ENCODE measurements around the gene RAB26. TPM values are rescaled to one million over a fixed set of nuclear protein-coding genes. Genes with fewer than 3 reads are reported as not detected.

Gene RAB26
- total and polyA plus RNA-seq, 2 of the 13 experiments (the other 11 are each of a cell fraction or from before 2014, with no cell fraction given), result 0.86 to 3.6 TPM

GRCh38 chr16:2163211-2163881 is 14.9 kb downstream of the RAB26 start (continued):
- TF ChIP-seq ZNF83 (CRISPR knock-in tag; IDR thresholded peaks at IDR 0.05; ENCODE audit: borderline replicate concordance), result no peak
- TF ChIP-seq IRX3 (CRISPR knock-in tag; IDR thresholded peaks at IDR 0.05; ENCODE audit: borderline replicate concordance, low read depth), result no peak
- TF ChIP-seq, protein P1, sequence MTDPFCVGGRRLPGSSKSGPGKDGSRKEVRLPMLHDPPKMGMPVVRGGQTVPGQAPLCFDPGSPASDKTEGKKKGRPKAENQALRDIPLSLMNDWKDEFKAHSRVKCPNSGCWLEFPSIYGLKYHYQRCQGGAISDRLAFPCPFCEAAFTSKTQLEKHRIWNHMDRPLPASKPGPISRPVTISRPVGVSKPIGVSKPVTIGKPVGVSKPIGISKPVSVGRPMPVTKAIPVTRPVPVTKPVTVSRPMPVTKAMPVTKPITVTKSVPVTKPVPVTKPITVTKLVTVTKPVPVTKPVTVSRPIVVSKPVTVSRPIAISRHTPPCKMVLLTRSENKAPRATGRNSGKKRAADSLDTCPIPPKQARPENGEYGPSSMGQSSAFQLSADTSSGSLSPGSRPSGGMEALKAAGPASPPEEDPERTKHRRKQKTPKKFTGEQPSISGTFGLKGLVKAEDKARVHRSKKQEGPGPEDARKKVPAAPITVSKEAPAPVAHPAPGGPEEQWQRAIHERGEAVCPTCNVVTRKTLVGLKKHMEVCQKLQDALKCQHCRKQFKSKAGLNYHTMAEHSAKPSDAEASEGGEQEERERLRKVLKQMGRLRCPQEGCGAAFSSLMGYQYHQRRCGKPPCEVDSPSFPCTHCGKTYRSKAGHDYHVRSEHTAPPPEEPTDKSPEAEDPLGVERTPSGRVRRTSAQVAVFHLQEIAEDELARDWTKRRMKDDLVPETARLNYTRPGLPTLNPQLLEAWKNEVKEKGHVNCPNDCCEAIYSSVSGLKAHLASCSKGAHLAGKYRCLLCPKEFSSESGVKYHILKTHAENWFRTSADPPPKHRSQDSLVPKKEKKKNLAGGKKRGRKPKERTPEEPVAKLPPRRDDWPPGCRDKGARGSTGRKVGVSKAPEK (CRISPR knock-in tag; IDR thresholded peaks at IDR 0.05; ENCODE audit: borderline replicate concordance), result no peak
- 0 out of 2 replicates have a peak, but pooled peaks have one; percentile 4 for TF ChIP-seq ZSCAN21 (CRISPR knock-in tag; IDR thresholded peaks at IDR 0.05; ENCODE audit: borderline replicate concordance)
- TF ChIP-seq ZNF652 (CRISPR knock-in tag; IDR thresholded peaks at IDR 0.05; ENCODE audit: borderline replicate concordance, low read depth), result no peak
- TF ChIP-seq NONO (IDR thresholded peaks at IDR 0.05), result no peak
- TF ChIP-seq NONO (CRISPR knock-in tag; conservative IDR thresholded peaks at IDR 0.05), result peak; percentile 32; the same call in 1 of the 2 replicates
- no peak for TF ChIP-seq FOXC1 (CRISPR knock-in tag; IDR thresholded peaks at IDR 0.05; ENCODE audit: borderline replicate concordance)
- no peak; the same call in 1 of the 2 replicates for TF ChIP-seq ZNF124 (CRISPR knock-in tag; IDR thresholded peaks at IDR 0.05)
- peak; percentile 41; the same call in 1 of the 2 replicates for TF ChIP-seq ATF3 (CRISPR knock-in tag; IDR thresholded peaks at IDR 0.05)
- no peak for TF ChIP-seq ZNF878 (CRISPR knock-in tag; IDR thresholded peaks at IDR 0.05)
- TF ChIP-seq ZNF224 (CRISPR knock-in tag; IDR thresholded peaks at IDR 0.05), result no peak
- no peak for TF ChIP-seq FOXJ3 (CRISPR knock-in tag; IDR thresholded peaks at IDR 0.05; ENCODE audit: borderline replicate concordance)
- TF ChIP-seq RAD21 (CRISPR knock-in tag; IDR thresholded peaks at IDR 0.05), result peak; percentile 36; the same call in 1 of the 2 replicates
- no peak for TF ChIP-seq ZSCAN30 (CRISPR knock-in tag; IDR thresholded peaks at IDR 0.05)
- TF ChIP-seq HOXD1 (CRISPR knock-in tag; IDR thresholded peaks at IDR 0.05), result no peak
- no peak for TF ChIP-seq ZNF468 (CRISPR knock-in tag; IDR thresholded peaks at IDR 0.05)
- peak; percentile 24 for TF ChIP-seq ASH2L (IDR thresholded peaks at IDR 0.05; ENCODE audit: insufficient read length, low read depth, low read length)
- TF ChIP-seq, protein P2, sequence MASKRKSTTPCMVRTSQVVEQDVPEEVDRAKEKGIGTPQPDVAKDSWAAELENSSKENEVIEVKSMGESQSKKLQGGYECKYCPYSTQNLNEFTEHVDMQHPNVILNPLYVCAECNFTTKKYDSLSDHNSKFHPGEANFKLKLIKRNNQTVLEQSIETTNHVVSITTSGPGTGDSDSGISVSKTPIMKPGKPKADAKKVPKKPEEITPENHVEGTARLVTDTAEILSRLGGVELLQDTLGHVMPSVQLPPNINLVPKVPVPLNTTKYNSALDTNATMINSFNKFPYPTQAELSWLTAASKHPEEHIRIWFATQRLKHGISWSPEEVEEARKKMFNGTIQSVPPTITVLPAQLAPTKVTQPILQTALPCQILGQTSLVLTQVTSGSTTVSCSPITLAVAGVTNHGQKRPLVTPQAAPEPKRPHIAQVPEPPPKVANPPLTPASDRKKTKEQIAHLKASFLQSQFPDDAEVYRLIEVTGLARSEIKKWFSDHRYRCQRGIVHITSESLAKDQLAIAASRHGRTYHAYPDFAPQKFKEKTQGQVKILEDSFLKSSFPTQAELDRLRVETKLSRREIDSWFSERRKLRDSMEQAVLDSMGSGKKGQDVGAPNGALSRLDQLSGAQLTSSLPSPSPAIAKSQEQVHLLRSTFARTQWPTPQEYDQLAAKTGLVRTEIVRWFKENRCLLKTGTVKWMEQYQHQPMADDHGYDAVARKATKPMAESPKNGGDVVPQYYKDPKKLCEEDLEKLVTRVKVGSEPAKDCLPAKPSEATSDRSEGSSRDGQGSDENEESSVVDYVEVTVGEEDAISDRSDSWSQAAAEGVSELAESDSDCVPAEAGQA (IDR thresholded peaks at IDR 0.05; ENCODE audit: low read depth), result peak; percentile 54; the same call in 1 of the 2 replicates
- TF ChIP-seq, protein P2 (CRISPR knock-in tag; IDR thresholded peaks at IDR 0.05; ENCODE audit: borderline replicate concordance), result no peak
- no peak for TF ChIP-seq FOSL1 (CRISPR knock-in tag; IDR thresholded peaks at IDR 0.05; ENCODE audit: borderline replicate concordance)
- peak; percentile 74; the same call in 1 of the 2 replicates for TF ChIP-seq DNMT1 (CRISPR knock-in tag; IDR thresholded peaks at IDR 0.05)
